SK-N-SH treated with all-trans-retinoic acid at 6 μM for 48 hours (cell line): ENCODE results near the gene ZNF143.

Experiments used
- ZNF8 ChIP-seq: fragments of 450-650 bp; formaldehyde crosslinking; IDR thresholded peaks from 2 replicates; pipeline ENCODE4 v1.5.0; 2020; ENCODE audit warnings: mild to moderate bottlenecking, moderate library complexity
- TF ChIP-seq, protein P1 (sequence below): fragments of 250-450 bp; sonication (Bioruptor Pico); IDR thresholded peaks from 2 replicates; pipeline ENCODE4 v1.8.0; 2020; ENCODE audit warnings: mild to moderate bottlenecking, moderate library complexity, borderline replicate concordance

DNA sequence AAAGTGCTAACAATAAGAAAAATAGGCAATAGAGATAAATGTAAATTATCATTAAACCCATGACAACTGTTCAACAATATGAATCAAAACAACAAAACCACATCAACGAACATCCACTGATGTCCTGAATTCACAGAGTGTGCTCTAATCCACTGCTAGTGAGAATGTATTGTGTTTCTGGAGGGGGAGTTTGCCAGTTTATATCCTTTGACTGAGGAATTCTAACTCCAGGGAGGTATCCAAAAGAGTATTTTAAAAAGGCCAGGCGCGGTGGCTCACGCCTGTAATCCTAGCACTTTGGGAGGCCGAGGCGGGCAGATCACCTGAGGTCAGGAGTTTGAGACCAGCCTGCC, 110.9 kb downstream of the ZNF143 start:
- no peak for TF ChIP-seq ZNF8 (CRISPR knock-in tag)
- TF ChIP-seq, protein P1, sequence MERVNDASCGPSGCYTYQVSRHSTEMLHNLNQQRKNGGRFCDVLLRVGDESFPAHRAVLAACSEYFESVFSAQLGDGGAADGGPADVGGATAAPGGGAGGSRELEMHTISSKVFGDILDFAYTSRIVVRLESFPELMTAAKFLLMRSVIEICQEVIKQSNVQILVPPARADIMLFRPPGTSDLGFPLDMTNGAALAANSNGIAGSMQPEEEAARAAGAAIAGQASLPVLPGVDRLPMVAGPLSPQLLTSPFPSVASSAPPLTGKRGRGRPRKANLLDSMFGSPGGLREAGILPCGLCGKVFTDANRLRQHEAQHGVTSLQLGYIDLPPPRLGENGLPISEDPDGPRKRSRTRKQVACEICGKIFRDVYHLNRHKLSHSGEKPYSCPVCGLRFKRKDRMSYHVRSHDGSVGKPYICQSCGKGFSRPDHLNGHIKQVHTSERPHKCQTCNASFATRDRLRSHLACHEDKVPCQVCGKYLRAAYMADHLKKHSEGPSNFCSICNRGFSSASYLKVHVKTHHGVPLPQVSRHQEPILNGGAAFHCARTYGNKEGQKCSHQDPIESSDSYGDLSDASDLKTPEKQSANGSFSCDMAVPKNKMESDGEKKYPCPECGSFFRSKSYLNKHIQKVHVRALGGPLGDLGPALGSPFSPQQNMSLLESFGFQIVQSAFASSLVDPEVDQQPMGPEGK (CRISPR knock-in tag) = no peak
